Mesenchymal stem cell (in vitro differentiated cells and primary cell): ENCODE data around the gene CREB3L4.
"Not testable (repeated sequence)": the region's sequence is repeated elsewhere in the genome, so short reads cannot be mapped to it uniquely, and the experiment has no call there.

Experiments
- DNase-seq: peaks from one replicate; pipeline ENCODE4 v3.0.0-alpha.2; 2013
- H2AFZ ChIP-seq: one replicate; pipeline ENCODE4 v1.6.1; 2013; ENCODE audit warnings: low read depth, mild to moderate bottlenecking, control low read depth, inconsistent platforms, low read length, moderate library complexity
- H2AK5ac ChIP-seq: 2 replicates; pipeline ENCODE4 v1.6.1; 2013; ENCODE audit warnings: low read length, moderate library complexity, mild to moderate bottlenecking, inconsistent platforms; ENCODE audit not compliant: severe bottlenecking
- H2BK120ac ChIP-seq: one replicate; pipeline ENCODE4 v1.6.1; 2013; ENCODE audit warnings: low read depth, mild to moderate bottlenecking, inconsistent platforms, low read length, moderate library complexity
- H2BK12ac ChIP-seq, 2 experiments: one replicate each; pipeline ENCODE4 v1.6.1; 2013; ENCODE audit warnings: inconsistent platforms in 2 of 2, low read length in 2 of 2, mild to moderate bottlenecking in 2 of 2, moderate library complexity in 2 of 2, control low read depth in 1 of 2
- H2BK15ac ChIP-seq: one replicate; pipeline ENCODE4 v1.6.1; 2013; ENCODE audit warnings: mild to moderate bottlenecking, low read depth, inconsistent platforms; ENCODE audit not compliant: poor library complexity, severe bottlenecking
- H2BK5ac ChIP-seq: 2 replicates; pipeline ENCODE4 v1.6.1; 2013; ENCODE audit warnings: low read depth, mild to moderate bottlenecking, low read length, control low read depth, inconsistent platforms; ENCODE audit not compliant: poor library complexity, severe bottlenecking
- H3K14ac ChIP-seq, 2 experiments: one replicate each; pipeline ENCODE4 v1.6.1; 2013; ENCODE audit warnings: inconsistent platforms in 2 of 2, low read length in 2 of 2, control low read depth in 1 of 2, mild to moderate bottlenecking in 1 of 2, moderate library complexity in 1 of 2
- H3K18ac ChIP-seq, 2 experiments: one replicate each; pipeline ENCODE4 v1.6.1; 2013; ENCODE audit warnings: inconsistent platforms in 2 of 2, low read length in 2 of 2, control low read depth in 1 of 2, low read depth in 1 of 2, mild to moderate bottlenecking in 1 of 2
- H3K23ac ChIP-seq, 2 experiments: one replicate each; pipeline ENCODE4 v1.6.1; 2013; ENCODE audit warnings: inconsistent platforms in 2 of 2, low read length in 2 of 2, mild to moderate bottlenecking in 2 of 2, moderate library complexity in 2 of 2, control low read depth in 1 of 2
- H3K27ac ChIP-seq: 2 replicates; pipeline ENCODE4 v1.5.1; 2013; ENCODE audit warnings: mild to moderate bottlenecking, moderate library complexity, low read length, control low read depth, inconsistent platforms; ENCODE audit not compliant: poor library complexity, severe bottlenecking
- H3K27me3 ChIP-seq, 2 experiments: 2 replicates each; pipeline versions ENCODE4 v1.6.1 to v1.7.0; 2013; ENCODE audit warnings: low read length in 2 of 2, mild to moderate bottlenecking in 2 of 2, moderate library complexity in 2 of 2, control low read depth in 1 of 2, inconsistent platforms in 1 of 2; ENCODE audit not compliant: control insufficient read depth in 1 of 2, insufficient read depth in 1 of 2
- H3K36me3 ChIP-seq, 2 experiments: 2 replicates each; pipeline versions ENCODE4 v1.6.1 to v1.7.0; 2013; ENCODE audit warnings: low read length in 2 of 2, control low read depth in 1 of 2, inconsistent platforms in 1 of 2, low read depth in 1 of 2, mild to moderate bottlenecking in 1 of 2; ENCODE audit not compliant: insufficient read depth in 2 of 2, control insufficient read depth in 1 of 2
- H3K4ac ChIP-seq, 2 experiments: one replicate each; pipeline ENCODE4 v1.6.1; 2013; ENCODE audit warnings: inconsistent platforms in 2 of 2, low read length in 2 of 2, mild to moderate bottlenecking in 2 of 2, moderate library complexity in 2 of 2, control low read depth in 1 of 2, low read depth in 1 of 2
- H3K4me1 ChIP-seq: 2 replicates; pipeline ENCODE4 v1.6.1; 2013; ENCODE audit warnings: low read depth, low read length, control low read depth; ENCODE audit not compliant: control insufficient read depth, insufficient read depth
- H3K4me2 ChIP-seq: 2 replicates; pipeline ENCODE4 v1.6.1; 2013; ENCODE audit warnings: low read length, mild to moderate bottlenecking, inconsistent platforms; ENCODE audit not compliant: poor library complexity, severe bottlenecking
- H3K4me3 ChIP-seq, 2 experiments: 2 replicates each; pipeline versions ENCODE4 v1.5.1 to v1.7.0; 2013; ENCODE audit warnings: low read length in 2 of 2, mild to moderate bottlenecking in 2 of 2, control low read depth in 1 of 2, low read depth in 1 of 2; ENCODE audit not compliant: insufficient read depth in 1 of 2
- H3K79me1 ChIP-seq: replicated peaks from 2 replicates; pipeline ENCODE4 v1.6.1; 2013; ENCODE audit warnings: mild to moderate bottlenecking, control low read depth, low read length, inconsistent platforms; ENCODE audit not compliant: poor library complexity, severe bottlenecking
- H3K9ac ChIP-seq: 2 replicates; pipeline ENCODE4 v1.7.0; 2013; ENCODE audit warnings: mild to moderate bottlenecking, low read length, moderate library complexity
- H3K9me3 ChIP-seq: 2 replicates; pipeline ENCODE4 v1.7.0; 2013; ENCODE audit warnings: mild to moderate bottlenecking, low read length; ENCODE audit not compliant: control insufficient read depth
- H4K8ac ChIP-seq: one replicate; pipeline ENCODE4 v1.6.1; 2013; ENCODE audit warnings: inconsistent platforms, mild to moderate bottlenecking, low read length, moderate library complexity
- H4K91ac ChIP-seq: one replicate; pipeline ENCODE4 v1.6.1; 2013; ENCODE audit warnings: mild to moderate bottlenecking, low read length, inconsistent platforms
- WGBS: methylation state at CpG from one replicate; pipeline ENCODE4 v1.1.7; 2013; ENCODE audit warnings: mixed read lengths; 5-methylcytosine and 5-hydroxymethylcytosine counted together

The CREB3L4 gene

DNA sequence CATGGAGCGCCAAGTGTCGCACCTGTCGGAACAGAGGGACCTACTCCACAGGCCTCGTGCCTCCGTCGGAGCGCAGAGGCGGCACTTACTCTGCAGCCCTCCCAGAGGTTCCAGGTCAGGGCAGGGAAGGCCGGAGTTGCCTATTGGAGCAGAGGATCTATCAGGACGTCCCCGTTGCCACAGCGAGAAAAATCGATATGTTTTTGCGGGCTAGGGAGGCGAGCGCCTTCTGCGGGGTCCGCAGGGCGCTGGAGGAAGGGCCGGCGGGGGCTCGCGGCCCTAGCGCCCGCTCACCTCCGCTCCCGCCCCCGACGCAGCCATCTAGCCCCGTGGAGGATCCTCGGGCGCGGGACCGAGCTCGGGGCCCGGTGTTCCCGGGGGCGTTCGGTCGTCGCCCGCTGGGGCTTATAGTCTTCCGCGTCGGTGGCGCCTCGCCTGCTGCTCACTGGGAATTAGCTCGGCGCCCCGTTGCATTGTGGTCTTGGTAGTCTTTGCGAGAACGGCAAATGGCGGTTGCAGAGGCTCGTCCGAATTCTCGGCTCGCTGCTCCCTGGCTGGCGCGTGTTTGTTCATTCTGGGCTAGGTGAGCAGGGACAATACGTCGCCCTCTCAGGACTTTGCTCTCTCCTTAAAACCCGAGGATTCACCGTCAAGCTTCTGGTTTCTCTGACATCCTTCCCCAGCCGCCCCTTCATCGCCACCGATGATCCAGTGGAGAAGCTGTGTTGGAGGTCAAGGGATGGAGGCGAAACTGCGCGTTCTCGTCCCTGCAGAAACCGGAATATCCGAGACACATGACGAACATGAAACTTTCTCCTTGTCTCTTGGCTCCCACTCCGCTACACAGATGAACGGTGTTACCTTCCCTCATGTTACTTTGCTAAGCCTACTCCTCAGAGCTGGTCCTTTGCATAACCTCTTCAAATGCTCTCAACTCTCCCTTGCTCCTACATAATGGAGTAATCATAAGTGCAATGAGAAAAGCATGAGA, 9.8 kb downstream of the CREB3L4 start, which contains the start of gene JTB:
TSS of gene JTB (minus strand) at position 425 of the 991 bp plus-strand sequence. CDS start at position 3, 422 bp downstream.
- WGBS = under 1% methylated on average over 73 of the region's 75 CpGs
- peak within 1 kb of the TSS; percentile 0 for H4K8ac ChIP-seq

DNA sequence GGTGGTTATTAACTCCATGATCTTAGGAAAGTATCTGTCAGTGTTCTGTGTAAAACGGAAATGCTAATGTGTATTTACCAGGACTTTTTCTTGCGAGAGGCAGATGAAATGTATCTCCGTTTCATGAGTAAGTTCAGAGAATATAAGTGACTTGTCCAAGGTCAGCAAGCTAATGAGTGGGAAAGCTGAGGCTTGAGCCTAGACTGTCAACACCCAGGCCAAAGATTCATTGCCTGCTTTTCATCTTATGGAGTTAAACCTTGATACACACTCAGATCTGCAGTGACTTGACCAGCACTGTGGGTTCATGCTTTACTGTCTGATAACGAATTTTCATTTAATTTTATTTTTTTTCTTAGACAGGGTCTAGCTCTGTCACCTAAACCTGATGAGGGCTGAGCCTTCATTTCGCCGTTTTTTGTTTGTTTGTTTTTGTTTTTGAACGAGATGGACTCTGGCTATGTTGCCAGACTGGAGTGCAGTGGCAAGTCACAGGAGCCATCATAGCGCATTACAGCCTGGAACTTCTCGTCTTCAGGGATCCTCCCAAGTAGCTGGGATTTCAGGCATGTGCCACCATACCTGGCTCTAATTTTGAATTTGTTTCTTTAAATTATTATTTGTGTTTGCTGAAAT, 10.7 kb downstream of the CREB3L4 start:
- Histone ChIP-seq H3K36me3 (peaks cover 45 to 74% of the 10 kb centered on the region in 2 experiments), H3K9ac (peak overlapping the region; percentile 96), H3K4me2 (no peak overlapping the region), H3K27me3 (no peaks in the 10 kb centered on the region), H3K23ac (no peak overlapping the region), H2BK120ac (no peak overlapping the region), H4K8ac (no peak overlapping the region), H2AFZ (no peak overlapping the region), H2BK15ac (no peak overlapping the region), H2AK5ac (no peak overlapping the region), H3K4me3 (peak overlapping the region in 1 of 2 experiments; percentile 94), H3K27ac (no peak overlapping the region), H3K79me1 (peaks cover 14% of the 10 kb centered on the region), H3K4me1 (peaks cover 5% of the 10 kb centered on the region), H3K9me3 (no peaks in the 10 kb centered on the region), H2BK5ac (no peak overlapping the region), H2BK12ac (no peak overlapping the region), H3K14ac (no peak overlapping the region), H4K91ac (no peak overlapping the region), H3K4ac (no peak overlapping the region), H3K18ac (no peak overlapping the region)
- 86% methylated on average over 9 of the region's 9 CpGs for WGBS
- no peak for DNase-seq

More for the DNA sequence above, 9.8 kb downstream of the CREB3L4 start, which contains the start of gene JTB:
- peak; percentile 86 for DNase-seq
- Histone ChIP-seq H3K9ac (peak within 1 kb of the TSS; percentile 96), H2AK5ac (no peak within 1 kb of the TSS), H2BK12ac (peak within 1 kb of the TSS in 1 of 2 experiments; percentile 6), H3K27me3 (no peaks in the 10 kb centered on the region), H3K18ac (peak within 1 kb of the TSS; percentile 34 to 90), H3K4me1 (peaks cover 5% of the 10 kb centered on the region), H3K4me3 (peak within 1 kb of the TSS; percentile 61 to 94), H3K27ac (peak within 1 kb of the TSS; percentile 13), H3K23ac (peak within 1 kb of the TSS in 1 of 2 experiments; percentile 91), H3K36me3 (peaks cover 45 to 74% of the 10 kb centered on the region in 2 experiments), H3K9me3 (no peaks in the 10 kb centered on the region), H3K14ac (peak within 1 kb of the TSS in 1 of 2 experiments; percentile 50), H2BK15ac (no peak within 1 kb of the TSS), H2BK5ac (no peak within 1 kb of the TSS), H3K79me1 (peaks cover 11% of the 10 kb centered on the region), H2AFZ (peak within 1 kb of the TSS; percentile 74), H2BK120ac (peak within 1 kb of the TSS; percentile 39), H4K91ac (no peak within 1 kb of the TSS), H3K4me2 (peak within 1 kb of the TSS; percentile 91), H3K4ac (peak within 1 kb of the TSS; percentile 3 to 45)

DNA sequence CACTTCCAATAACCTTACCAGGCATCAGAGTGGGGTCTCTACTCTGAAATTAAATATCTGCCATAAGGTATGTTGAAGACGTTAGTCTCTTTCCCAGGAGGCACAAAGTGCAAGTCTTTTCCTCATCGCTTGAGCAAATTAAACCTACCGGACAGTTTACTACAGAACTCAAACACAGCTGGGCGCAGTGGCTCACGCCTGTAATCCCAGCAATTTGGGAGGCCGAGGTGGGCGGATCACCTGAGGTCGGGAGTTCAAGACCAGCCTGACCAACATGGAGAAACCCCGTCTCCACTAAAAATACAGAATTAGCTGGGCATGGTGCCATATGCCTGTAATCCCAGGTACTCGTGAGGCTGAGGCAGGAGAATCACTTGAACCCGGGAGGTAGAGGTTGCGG, 11.4 kb downstream of the CREB3L4 start:
- H2AK5ac ChIP-seq, H3K4me3 ChIP-seq, H2AFZ ChIP-seq, H3K27me3 ChIP-seq, H3K4ac ChIP-seq, H3K14ac ChIP-seq, H3K4me1 ChIP-seq, H3K4me2 ChIP-seq, H2BK12ac ChIP-seq, H3K9me3 ChIP-seq, H2BK5ac ChIP-seq, H2BK120ac ChIP-seq, H3K9ac ChIP-seq, H2BK15ac ChIP-seq, H4K8ac ChIP-seq, H3K18ac ChIP-seq, H4K91ac ChIP-seq, H3K27ac ChIP-seq, H3K23ac ChIP-seq, DNase-seq: not testable (repeated sequence)
- Histone ChIP-seq H3K36me3 (peaks cover 39 to 72% of the 10 kb centered on the region in 2 experiments), H3K79me1 (peaks cover 14% of the 10 kb centered on the region)
- WGBS = 97% methylated on average over 12 of the region's 12 CpGs

DNA sequence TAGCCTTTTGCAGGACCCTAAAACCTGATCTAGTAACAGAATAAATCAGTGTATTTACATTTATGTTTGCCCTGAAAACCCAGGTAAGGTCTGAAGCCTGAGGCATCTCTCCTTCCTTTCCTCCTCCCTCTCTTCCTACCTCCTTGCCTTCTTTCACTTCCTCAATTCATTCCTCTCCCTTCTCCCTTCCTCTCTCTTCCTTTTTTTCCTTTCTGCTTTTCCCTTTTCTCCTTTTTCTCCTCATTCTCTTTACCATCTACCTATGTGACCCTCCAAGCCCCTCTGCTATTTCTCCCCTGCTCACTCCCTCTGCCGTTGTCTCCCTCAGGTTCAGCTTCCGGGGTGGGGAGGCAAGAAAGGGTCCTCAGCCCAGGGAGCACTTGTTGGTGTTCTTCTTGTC, 14.0 kb downstream of the CREB3L4 start:
- Histone ChIP-seq H3K9ac (peak overlapping the region; percentile 37), H3K36me3 (peaks cover 30 to 57% of the 10 kb centered on the region in 2 experiments), H3K79me1 (peaks cover 15% of the 10 kb centered on the region)
- H2BK12ac ChIP-seq, H3K18ac ChIP-seq, DNase-seq, H3K4me3 ChIP-seq, H3K9me3 ChIP-seq, H2BK15ac ChIP-seq, H3K27ac ChIP-seq, H2BK120ac ChIP-seq, H2BK5ac ChIP-seq, H3K4me1 ChIP-seq, H3K27me3 ChIP-seq, H3K4me2 ChIP-seq, H2AFZ ChIP-seq, H3K14ac ChIP-seq, H3K4ac ChIP-seq, H4K8ac ChIP-seq, H4K91ac ChIP-seq, H3K23ac ChIP-seq, H2AK5ac ChIP-seq: not testable (repeated sequence)
- 81% methylated on average over 2 of the region's 2 CpGs for WGBS
